Measurements from ENCODE around the gene NLGN1. TPM values are rescaled to one million over a fixed set of nuclear protein-coding genes. Genes with fewer than 3 reads are reported as not detected.

NLGN1 gene
- total and polyA plus RNA-seq, 2 of the 8 experiments (the other 6 are each of a cell fraction or from before 2014, with no cell fraction given), result 7.8 to 14.8 TPM

- TF ChIP-seq HDAC2 (IDR thresholded peaks at IDR 0.05; ENCODE audit: borderline replicate concordance in 1 of 2, low read depth in 2 of 2, low read length in 2 of 2) (no peak), SP1 (IDR thresholded peaks at IDR 0.05; ENCODE audit: low read depth, low read length) (no peak), SIN3A (conservative IDR thresholded peaks at IDR 0.05 in 1 of 2, IDR thresholded peaks at IDR 0.05 in 1 of 2; ENCODE audit: low read depth in 1 of 2, low read length in 2 of 2) (no peak), SUZ12 (IDR thresholded peaks at IDR 0.05; ENCODE audit: low read length) (no peak)
- TF ChIP-seq, protein P1, sequence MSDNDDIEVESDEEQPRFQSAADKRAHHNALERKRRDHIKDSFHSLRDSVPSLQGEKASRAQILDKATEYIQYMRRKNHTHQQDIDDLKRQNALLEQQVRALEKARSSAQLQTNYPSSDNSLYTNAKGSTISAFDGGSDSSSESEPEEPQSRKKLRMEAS (IDR thresholded peaks at IDR 0.05), result no peak
- TF ChIP-seq, protein P2, sequence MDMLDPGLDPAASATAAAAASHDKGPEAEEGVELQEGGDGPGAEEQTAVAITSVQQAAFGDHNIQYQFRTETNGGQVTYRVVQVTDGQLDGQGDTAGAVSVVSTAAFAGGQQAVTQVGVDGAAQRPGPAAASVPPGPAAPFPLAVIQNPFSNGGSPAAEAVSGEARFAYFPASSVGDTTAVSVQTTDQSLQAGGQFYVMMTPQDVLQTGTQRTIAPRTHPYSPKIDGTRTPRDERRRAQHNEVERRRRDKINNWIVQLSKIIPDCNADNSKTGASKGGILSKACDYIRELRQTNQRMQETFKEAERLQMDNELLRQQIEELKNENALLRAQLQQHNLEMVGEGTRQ (IDR thresholded peaks at IDR 0.05; ENCODE audit: low read length), result no peak
Observed at GRCh38 chr3:173556546-173556945, 159.0 kb downstream of the NLGN1 start (continued).
